Mesangial cell (primary cell): ENCODE results near the gene TBXA2R. TPM values are rescaled to one million over a fixed set of nuclear protein-coding genes. Genes with fewer than 3 reads are reported as not detected.

Source experiments
- total RNA-seq: library from RNA; depleted of rRNA; stranded (reverse); fragments of >200 nt; gene quantifications from 2 replicates; pipeline ENCODE4 v1.2.3, GENCODE V29; 2015

TBXA2R gene
- 2.8 and 2.9 TPM in 2 replicates for total RNA-seq

DNA sequence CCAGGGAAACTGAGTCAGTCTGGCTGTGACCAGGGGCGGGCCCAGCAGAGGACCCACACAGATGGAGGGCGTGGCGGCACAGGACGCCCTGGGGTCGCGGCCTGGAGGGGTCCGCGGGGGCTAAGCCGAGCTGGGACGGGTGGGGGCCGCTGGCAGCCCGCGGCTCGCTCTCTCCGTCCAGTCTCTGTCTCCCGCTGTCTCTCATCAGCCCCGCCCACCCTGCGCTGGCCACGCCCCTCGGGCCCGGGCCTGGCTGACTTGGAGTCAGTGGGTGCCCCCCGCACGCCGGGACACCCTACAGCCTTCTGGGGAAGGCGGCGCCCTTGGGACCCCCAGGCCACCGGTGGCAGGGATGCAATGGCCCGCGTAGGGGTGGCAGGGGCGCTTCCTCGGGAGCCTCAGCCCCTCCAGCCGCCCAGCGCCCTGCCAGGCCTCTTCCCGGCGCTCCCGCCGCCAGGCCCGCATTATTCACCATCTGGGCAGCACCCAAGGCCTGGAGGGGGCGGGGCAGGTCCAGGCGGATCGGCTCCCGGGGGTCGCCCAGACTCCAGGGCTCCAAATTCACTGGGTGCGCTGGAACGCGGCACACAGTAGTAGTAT is at the start of gene TBXA2R:
TSS of gene TBXA2R (minus strand) at position 186 of the 600 bp plus-strand sequence. CDS start 6,241 bp downstream, outside the sequence.

GRCh38 chr19:3626473-3627350 is 20.0 kb upstream of the TBXA2R start, which contains the start of gene CACTIN:
CACTIN (minus strand) TSS chr19:3626790; CDS start chr19:3626762, 28 bp downstream.

GRCh38 chr19:3585301-3586126 is 21.2 kb downstream of the TBXA2R start, which contains the start of gene GIPC3:
GIPC3 (plus strand) TSS chr19:3585478; CDS start chr19:3585598, 120 bp downstream.

DNA sequence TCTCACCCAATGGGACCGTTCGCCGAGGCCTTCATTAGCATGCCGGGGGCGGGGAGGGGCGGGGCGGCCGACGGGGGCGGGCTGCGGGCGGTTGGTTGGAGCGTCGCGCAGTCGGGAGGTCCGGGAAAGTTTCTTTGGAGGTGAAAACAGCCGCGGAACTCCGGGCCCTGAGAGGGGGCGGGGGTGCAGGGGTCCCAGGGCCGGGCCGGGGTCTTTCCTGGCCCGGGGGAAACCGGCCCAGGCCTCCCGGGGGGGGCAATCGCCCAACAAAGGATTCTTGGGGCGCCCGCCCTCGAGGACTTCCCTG is 33.9 kb downstream of the TBXA2R start, which contains the start of gene HMG20B:
TSS of gene HMG20B (plus strand) at position 90 of the 307 bp plus-strand sequence. CDS start 366 bp downstream, outside the sequence.

DNA sequence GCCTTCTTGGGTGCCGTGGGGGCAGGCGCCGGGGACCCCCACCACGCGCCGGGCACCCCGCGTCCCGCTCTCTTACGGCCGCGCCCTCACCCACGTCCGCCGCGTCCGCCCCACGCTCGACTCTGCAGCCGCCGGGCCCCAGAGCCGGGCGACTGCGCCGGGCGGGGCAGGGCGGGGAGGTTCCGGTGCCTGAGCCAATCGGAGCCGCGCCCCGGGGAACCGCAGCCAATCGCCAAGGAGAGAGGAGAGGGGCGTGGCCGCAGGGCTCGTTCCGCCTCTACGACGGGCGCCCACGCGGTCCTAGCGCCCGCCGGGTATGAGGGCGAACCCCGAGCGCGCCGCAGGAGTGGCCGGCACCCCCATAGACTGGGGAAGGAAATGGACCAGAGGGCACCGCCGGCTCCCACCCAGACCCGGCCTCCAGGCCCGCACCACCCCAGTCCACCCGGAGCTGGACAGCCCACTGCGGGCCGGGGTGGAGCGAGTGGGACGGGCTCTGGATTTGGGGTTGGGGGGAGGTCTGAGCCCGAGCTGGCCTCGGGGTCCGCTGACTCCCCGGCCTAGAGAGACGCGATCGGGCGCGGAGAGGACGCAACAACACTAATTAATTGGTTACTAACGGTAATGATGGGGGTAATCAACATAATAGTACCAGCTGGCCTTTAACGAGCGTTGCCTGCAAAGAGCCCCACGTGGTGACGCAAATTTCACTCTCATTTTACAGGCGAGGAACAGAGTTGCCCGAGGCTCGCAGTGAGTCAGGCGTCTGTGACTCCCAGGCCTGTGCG is 49.0 kb downstream of the TBXA2R start, which contains the start of gene MFSD12:
TSS of gene MFSD12 (minus strand) at position 126 of the 788 bp plus-strand sequence. CDS start 183 bp downstream, outside the sequence.

Other genes starting within 250 kb of the TBXA2R start
- gene NFIC, start 240.3 kb downstream of the TBXA2R start, total RNA-seq = 46.8 and 52.0 TPM in 2 replicates
- 3.2 TPM in 1 of 2 replicates, not detected in the other for gene SMIM24, start 126.3 kb downstream of the TBXA2R start, total RNA-seq
- not detected in 2 replicates for gene SMIM44, start 123.4 kb downstream of the TBXA2R start, total RNA-seq
- gene DOHH, start 106.2 kb downstream of the TBXA2R start, total RNA-seq = 19.5 and 32.6 TPM in 2 replicates
- 38.2 and 76.3 TPM in 2 replicates for gene FZR1, start 100.6 kb downstream of the TBXA2R start, total RNA-seq
- gene TEKTIP1, start 67.7 kb downstream of the TBXA2R start, total RNA-seq = not detected in 2 replicates
- gene MFSD12, start 49.3 kb downstream of the TBXA2R start, total RNA-seq = 287 and 301 TPM in 2 replicates
- 131 and 145 TPM in 2 replicates for gene HMG20B, start 33.9 kb downstream of the TBXA2R start, total RNA-seq
- gene GIPC3, start 21.4 kb downstream of the TBXA2R start, total RNA-seq = 0.49 and 0.89 TPM in 2 replicates
- 34.7 and 35.1 TPM in 2 replicates for gene CACTIN, start 19.9 kb upstream of the TBXA2R start, total RNA-seq
- gene PIP5K1C, start 93.6 kb upstream of the TBXA2R start, total RNA-seq = 43.7 and 67.4 TPM in 2 replicates
- gene TJP3, start 101.5 kb upstream of the TBXA2R start, total RNA-seq = 2.5 TPM in 1 of 2 replicates, not detected in the other
- 26.7 and 35.7 TPM in 2 replicates for gene APBA3, start 154.8 kb upstream of the TBXA2R start, total RNA-seq
- 72.1 and 76.9 TPM in 2 replicates for gene MRPL54, start 155.8 kb upstream of the TBXA2R start, total RNA-seq
- not detected in 2 replicates for gene RAX2, start 165.4 kb upstream of the TBXA2R start, total RNA-seq
- gene MATK, start 179.5 kb upstream of the TBXA2R start, total RNA-seq = 0.13 TPM in 1 of 2 replicates, not detected in the other